ENCODE measurements around the gene CHRNA10. TPM values are rescaled to one million over a fixed set of nuclear protein-coding genes. Genes with fewer than 3 reads are reported as not detected.

The CHRNA10 gene
- total RNA-seq: 0.13 and 0.25 TPM in 2 replicates

- DNase-seq (ENCODE audit: low read depth in 2 of 2): no peak
Measured at GRCh38 chr11:3671334-3672254, at the start of gene CHRNA10. Gene CHRNA10 (minus strand): TSS chr11:3671384. CDS start chr11:3671312, 72 bp downstream.

DNA sequence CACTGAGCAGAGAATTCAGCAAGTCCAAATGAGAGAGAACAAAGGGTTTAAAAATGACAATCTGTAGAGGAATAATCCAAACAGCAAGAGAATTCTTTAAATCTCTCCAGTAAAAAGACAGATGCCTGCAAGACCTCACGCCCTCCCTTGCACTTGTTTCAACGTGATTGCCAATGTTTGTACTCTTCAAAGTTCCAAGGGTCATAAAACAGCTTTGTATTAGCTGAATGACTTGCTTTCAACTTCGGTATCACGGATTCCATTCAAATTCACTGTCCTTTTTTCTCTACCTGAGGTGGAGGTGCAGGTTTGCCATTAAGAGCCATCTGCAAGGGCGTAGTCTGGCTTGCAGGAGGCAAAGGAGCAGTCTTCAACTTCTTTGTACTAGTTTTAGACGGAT lies 41.1 kb upstream of the CHRNA10 start:
- DNase-seq (ENCODE audit: low read depth in 2 of 2): no peak

GRCh38 chr11:3710485-3711259 lies 39.5 kb upstream of the CHRNA10 start:
- DNase-seq (ENCODE audit: low read depth in 2 of 2): no peak

DNA sequence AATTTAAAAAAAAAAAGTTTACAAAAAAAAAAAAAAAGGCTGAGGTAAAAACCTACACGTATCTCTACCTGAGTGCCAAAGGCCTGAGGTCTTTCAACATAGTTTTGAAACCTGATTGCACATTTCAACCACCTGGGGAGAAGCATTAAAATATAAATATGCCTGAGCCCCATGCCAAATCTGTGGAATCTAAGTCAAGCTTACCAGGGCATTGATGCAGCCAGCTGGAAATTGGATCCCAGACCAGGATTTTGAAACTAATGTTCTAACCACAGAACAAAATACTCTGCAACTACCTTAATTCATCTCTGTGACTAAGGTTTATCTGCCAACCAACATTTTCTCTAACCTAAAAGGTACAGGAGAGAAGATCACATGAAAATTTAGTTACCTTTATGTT lies 38.8 kb upstream of the CHRNA10 start:
- no peak for DNase-seq (ENCODE audit: low read depth in 2 of 2)

DNA sequence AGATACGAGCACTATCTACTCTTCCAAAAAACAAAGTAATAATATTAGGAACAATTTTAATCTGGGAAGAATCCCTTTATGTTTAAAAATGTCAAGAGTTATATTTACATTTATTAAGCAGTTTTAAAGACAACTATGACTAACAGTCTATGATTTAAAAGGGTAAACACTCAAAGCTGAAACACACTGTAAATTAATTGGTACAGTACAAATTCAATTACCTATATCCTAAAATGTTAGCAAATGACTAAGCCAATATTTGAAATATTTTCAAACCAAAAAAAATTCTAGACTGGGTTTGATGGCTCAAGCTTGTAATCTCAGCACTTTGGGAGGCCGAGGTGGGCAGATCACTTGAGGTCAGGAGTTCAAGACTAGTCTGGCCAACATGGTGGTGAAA lies 36.0 kb upstream of the CHRNA10 start:
- DNase-seq (ENCODE audit: low read depth in 2 of 2): no peak

DNA sequence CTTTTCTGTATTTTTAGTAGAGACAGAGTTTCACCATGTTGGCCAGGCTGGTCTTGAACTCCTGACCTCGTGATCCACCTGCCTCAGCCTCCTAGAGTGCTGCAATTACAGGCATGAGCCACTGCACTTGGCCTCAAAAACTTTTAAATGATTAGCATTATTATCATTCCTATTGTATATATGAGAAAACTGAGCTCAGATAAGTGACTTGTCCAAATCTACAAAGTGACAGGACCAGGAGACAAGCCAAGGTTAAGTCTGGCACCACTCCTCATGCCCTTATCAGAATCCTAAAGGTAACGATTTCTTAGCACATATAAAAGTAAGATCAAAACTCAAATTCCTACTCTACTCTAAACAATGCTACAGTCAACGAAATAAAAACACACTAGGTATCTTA lies 32.2 kb upstream of the CHRNA10 start:
- DNase-seq (ENCODE audit: low read depth in 2 of 2): no peak

DNA sequence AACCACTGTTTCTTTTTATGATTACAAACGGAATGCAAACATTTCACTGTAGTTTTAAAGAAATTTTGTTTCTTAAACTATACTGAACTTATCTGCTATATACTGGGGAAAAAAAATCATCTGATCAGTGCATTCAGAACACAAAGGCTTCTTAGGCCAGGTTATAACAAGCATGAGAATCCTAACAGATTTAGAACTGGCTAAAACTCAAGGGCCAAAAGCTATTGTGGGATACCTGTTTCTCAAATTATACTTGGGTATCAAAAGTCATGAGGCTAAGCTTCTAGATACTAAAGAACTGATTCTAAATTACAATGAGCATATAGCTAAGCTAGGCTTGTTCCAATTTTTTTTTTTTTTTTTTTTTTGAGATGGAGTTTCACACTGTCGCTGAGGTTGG lies 29.7 kb upstream of the CHRNA10 start:
- no peak for DNase-seq (ENCODE audit: low read depth in 2 of 2)

DNA sequence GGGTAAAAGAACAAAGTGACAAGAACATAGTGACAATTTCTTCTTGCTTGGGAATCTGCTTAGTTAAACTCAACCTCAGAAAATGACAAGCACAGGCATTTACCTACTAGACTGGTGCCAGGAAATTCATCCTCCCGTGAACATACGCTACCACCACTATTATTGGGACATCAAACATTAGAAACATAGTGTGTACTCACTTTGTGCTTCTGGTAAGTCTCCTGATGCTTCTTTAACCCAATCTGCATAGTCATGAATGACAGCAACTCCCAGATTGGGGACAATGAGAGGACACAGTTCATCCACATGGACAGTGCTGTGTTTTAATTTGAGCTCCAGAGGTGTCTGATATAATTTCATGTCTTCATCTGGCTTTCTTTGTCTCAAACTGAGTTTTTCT lies 29.2 kb upstream of the CHRNA10 start:
- DNase-seq (ENCODE audit: low read depth in 2 of 2): no peak

DNA sequence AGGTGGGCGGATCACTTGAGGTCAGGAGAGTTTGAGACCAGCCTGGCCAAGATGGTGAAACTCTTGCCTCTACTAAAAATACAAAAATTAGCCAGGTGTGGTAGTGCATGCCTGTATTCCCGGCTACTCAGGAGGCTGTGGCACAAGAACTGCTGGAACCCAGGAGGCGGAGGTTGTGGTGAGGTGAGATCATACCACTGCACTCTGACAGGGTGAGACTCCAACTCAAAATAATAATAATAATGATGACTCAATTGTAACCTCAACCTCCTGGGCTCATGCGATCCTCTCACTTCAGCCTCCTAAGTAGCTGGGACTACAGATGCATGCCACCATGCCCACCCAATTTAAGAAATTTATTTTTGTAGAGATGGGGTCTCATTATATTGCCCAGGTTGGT lies 15.6 kb upstream of the CHRNA10 start:
- no peak for DNase-seq (ENCODE audit: low read depth in 2 of 2)

DNA sequence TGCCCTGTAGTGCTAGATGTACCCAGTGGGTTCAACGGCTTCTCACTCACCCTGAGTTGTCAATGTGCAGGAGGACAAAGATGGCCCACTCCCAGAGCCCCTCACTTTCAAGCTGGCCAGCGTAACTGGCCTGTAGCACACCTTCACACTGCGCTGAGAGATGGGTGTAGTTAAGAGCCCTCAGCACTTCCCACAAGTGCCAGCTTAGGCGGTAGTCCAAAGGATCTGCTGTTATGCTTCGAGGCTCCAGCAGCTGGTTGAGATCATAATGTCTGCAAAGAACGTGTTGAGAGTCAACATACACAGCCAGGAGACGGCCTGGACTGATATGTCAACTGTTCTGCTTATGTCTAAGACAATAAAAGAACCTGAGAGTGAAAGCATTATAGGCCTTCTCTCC lies 14.7 kb upstream of the CHRNA10 start:
- DNase-seq (ENCODE audit: low read depth in 2 of 2): no peak

DNA sequence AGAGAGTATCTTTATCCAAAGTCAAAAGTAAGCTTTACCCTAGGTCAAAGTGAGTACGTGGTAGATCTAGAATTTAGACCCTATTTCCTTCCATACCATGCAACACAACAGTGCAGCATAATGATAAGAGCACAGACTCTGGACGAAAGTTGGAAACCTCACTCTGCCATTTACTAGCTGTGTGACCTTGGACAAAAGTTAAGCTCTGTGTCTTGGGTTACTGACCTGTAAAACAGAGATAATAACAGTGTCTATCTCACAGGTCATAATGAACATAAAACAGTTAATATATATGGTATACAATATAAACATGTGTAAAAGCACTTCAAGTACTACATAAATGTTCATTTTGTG lies 13.6 kb upstream of the CHRNA10 start:
- DNase-seq (ENCODE audit: low read depth in 2 of 2): no peak

GRCh38 chr11:3684129-3684818 lies 13.1 kb upstream of the CHRNA10 start:
- DNase-seq (ENCODE audit: low read depth in 2 of 2): no peak

- no peak for DNase-seq (ENCODE audit: low read depth in 2 of 2)
Measured at GRCh38 chr11:3683039-3683438, 11.9 kb upstream of the CHRNA10 start.

DNA sequence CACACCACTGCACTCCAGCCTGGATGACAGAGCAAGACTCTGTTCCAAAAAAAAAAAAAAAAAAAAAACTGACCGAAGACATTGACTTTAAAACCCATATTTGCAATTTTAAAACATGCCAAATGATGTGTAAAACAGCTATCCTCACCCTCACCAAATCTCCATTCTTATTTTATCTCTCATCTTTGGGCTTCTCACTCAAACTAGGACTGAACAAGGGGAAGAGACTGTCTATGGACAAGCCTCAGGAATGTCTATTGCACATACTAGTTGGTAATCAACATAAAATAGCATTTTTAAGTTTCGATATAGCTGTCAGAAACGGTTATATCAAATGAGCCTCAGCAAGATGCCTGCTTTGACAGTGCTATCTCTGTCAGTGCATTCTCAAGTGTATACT lies 7.9 kb upstream of the CHRNA10 start:
- DNase-seq (ENCODE audit: low read depth in 2 of 2): no peak

- no peak for DNase-seq (ENCODE audit: low read depth in 2 of 2)
Measured at GRCh38 chr11:3675971-3676370, 4.8 kb upstream of the CHRNA10 start.

DNA sequence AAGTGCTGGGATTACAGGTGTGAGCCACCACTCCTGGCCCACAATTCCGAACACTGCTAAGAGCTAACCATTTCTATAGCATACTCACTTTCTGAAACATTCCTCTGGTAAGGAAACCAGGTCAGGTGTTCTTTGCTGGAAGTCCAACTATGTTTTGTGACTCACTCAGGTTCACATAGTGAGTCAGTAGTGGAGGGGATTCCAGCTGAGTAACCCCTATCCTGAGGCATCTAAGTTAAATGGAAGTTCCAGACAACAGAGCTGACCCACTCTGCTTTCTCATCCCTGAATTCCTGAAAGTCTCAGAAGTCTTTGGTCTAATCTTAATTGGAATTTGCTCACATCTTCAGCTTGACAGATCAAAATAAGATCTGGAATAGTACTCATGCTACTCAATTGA lies 3.0 kb upstream of the CHRNA10 start:
- DNase-seq (ENCODE audit: low read depth in 2 of 2): peak in 1 of 2 donors; percentile 69

- no peak for DNase-seq (ENCODE audit: low read depth in 2 of 2)
Measured at GRCh38 chr11:3669742-3670183, 1.4 kb downstream of the CHRNA10 start.

DNA sequence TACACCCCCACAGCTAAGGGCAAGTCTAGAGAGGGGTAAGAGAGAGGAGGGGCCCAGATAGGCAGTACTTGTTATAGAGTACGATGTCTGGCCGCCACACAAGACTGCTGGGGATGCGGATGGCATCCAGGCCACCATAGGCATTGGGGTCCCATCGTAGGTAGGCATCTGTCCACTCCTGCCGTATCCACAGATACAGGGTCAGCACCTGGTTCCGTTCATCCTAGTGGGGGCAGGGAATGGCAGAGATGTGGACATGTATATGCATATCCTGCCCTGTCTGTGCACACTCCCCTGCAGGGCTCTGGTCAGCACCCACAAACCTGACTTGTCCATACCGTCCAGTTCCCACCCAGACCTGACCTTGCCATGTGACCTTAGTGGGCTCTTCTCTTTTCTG lies 2.1 kb downstream of the CHRNA10 start:
- DNase-seq (ENCODE audit: low read depth in 2 of 2): no peak

GRCh38 chr11:3667149-3668035 lies 3.8 kb downstream of the CHRNA10 start:
- no peak for DNase-seq (ENCODE audit: low read depth in 2 of 2)

DNA sequence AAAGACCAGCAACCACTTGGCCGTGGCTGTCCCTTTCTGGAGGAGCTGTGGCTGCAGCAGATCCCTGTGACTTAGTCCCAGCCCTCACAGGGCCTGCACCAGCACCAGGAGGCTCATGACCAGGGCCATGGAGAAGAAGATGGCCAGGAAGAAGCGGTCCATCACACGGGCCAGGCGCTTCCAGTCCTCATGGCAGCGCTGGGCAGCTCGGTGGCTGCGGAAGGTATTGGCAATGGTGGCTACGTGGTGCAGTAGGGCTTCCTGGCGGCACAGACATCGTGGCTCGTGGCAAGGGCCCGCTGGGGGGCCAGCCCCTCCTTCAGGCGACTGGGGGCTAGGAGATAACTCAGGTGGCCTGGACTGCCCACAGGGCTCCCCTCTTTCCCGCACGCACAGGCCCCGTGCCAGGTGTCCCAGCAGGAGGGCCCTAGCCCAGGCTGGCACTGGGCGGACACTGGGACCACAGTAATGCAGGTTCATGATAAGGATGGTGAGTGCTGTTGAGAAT lies 5.1 kb downstream of the CHRNA10 start:
- DNase-seq (ENCODE audit: low read depth in 2 of 2): no peak
